ENCODE data around the gene UTP14C. TPM values are rescaled to one million over a fixed set of nuclear protein-coding genes. Genes with fewer than 3 reads are reported as not detected.

The UTP14C gene
- total RNA-seq, 1 donor from 2014 or later: 19.1 TPM

DNA sequence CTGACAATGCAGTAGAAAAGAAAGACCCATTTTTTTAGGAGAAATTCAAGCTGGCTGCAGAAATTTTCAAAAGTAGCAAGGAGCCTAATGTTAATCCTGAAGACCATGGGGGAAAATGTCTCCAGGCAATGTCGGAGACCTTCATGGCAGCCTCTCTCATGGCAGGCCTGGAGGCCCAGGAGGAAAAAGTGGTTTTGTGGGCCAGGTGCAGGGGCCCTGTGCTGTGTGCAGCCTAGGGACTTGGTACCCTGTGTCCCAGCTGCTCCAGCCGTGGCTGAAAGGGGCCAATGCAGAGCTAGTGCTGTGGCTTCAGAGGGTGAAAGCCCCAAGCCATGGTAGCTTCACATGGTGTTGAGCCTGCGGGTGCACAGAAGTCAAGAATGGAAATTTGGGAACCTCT, 8.2 kb upstream of the UTP14C start:
- Mint-ChIP-seq H3K4me3 (ENCODE audit: unreplicated experiment) (no peak overlapping the region), H3K4me1 (ENCODE audit: low read depth, unreplicated experiment) (peaks cover 3% of the 10 kb centered on the region), H3K36me3 (ENCODE audit: unreplicated experiment) (peaks cover 10% of the 10 kb centered on the region), H3K9me3 (ENCODE audit: unreplicated experiment) (peaks cover 6% of the 10 kb centered on the region), H3K27ac (ENCODE audit: unreplicated experiment) (no peak overlapping the region), H3K27me3 (ENCODE audit: unreplicated experiment) (peaks cover 5% of the 10 kb centered on the region)
- TF ChIP-seq, protein P1, sequence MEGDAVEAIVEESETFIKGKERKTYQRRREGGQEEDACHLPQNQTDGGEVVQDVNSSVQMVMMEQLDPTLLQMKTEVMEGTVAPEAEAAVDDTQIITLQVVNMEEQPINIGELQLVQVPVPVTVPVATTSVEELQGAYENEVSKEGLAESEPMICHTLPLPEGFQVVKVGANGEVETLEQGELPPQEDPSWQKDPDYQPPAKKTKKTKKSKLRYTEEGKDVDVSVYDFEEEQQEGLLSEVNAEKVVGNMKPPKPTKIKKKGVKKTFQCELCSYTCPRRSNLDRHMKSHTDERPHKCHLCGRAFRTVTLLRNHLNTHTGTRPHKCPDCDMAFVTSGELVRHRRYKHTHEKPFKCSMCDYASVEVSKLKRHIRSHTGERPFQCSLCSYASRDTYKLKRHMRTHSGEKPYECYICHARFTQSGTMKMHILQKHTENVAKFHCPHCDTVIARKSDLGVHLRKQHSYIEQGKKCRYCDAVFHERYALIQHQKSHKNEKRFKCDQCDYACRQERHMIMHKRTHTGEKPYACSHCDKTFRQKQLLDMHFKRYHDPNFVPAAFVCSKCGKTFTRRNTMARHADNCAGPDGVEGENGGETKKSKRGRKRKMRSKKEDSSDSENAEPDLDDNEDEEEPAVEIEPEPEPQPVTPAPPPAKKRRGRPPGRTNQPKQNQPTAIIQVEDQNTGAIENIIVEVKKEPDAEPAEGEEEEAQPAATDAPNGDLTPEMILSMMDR (IDR thresholded peaks at IDR 0.05; ENCODE audit: partially characterized antibody, unreplicated experiment): no peak
- no peak for DNase-seq

DNA sequence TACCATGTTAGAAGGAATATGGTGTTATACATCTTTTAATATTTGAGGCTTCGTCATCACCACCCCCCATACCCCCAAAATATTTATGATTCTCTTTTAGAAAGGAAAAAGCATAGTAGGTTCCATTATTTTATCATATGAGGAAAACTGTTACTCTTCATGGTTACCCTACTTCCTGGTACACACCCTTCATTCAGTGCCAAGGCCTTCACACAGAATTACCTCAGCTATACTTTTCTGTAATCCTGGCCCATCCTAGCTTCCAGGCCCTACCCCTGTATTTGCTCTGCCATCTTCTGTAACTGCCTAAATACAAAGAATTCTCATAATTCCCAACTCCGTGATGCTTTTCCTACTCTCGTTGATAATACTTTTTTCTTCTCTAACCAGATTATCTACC, 4.3 kb upstream of the UTP14C start:
- H3K4me1 Mint-ChIP-seq (ENCODE audit: low read depth, unreplicated experiment): no peaks in the 10 kb centered on the region
- no peak for DNase-seq
- H3K4me3 Mint-ChIP-seq (ENCODE audit: unreplicated experiment): no peak overlapping the region
- H3K9me3 Mint-ChIP-seq (ENCODE audit: unreplicated experiment): no peaks in the 10 kb centered on the region
- TF ChIP-seq, protein P1 (IDR thresholded peaks at IDR 0.05; ENCODE audit: partially characterized antibody, unreplicated experiment): no peak
- peaks cover 12% of the 10 kb centered on the region for H3K36me3 Mint-ChIP-seq (ENCODE audit: unreplicated experiment)
- no peaks in the 10 kb centered on the region for H3K27me3 Mint-ChIP-seq (ENCODE audit: unreplicated experiment)
- no peak overlapping the region for H3K27ac Mint-ChIP-seq (ENCODE audit: unreplicated experiment)

DNA sequence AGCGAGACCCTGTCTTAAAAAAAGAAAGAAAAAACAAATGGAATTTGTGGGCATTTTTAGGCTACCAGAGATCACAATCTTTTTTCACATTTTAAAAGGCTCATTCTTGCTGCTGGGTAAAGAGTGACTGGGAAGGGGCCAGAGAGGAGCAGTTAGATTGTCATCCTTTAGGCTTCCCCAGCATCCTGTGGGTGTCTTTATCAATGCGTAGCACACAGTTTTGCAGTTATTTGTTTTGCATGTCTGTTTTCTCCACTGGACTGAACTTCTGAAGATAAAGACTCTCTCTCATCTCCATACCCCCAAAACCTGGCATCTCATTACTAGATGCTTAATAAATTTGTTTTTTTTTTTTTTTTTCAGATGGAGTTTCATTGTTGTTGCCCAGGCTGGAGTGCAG, 2.1 kb upstream of the UTP14C start:
- no peak overlapping the region for H3K27ac Mint-ChIP-seq (ENCODE audit: unreplicated experiment)
- peaks cover 1% of the 10 kb centered on the region for H3K27me3 Mint-ChIP-seq (ENCODE audit: unreplicated experiment)
- H3K4me3 Mint-ChIP-seq (ENCODE audit: unreplicated experiment): no peak overlapping the region
- no peaks in the 10 kb centered on the region for H3K4me1 Mint-ChIP-seq (ENCODE audit: low read depth, unreplicated experiment)
- TF ChIP-seq, protein P1 (IDR thresholded peaks at IDR 0.05; ENCODE audit: partially characterized antibody, unreplicated experiment): no peak
- DNase-seq: no peak
- H3K36me3 Mint-ChIP-seq (ENCODE audit: unreplicated experiment): peaks cover 26% of the 10 kb centered on the region
- peaks cover 4% of the 10 kb centered on the region for H3K9me3 Mint-ChIP-seq (ENCODE audit: unreplicated experiment)

DNA sequence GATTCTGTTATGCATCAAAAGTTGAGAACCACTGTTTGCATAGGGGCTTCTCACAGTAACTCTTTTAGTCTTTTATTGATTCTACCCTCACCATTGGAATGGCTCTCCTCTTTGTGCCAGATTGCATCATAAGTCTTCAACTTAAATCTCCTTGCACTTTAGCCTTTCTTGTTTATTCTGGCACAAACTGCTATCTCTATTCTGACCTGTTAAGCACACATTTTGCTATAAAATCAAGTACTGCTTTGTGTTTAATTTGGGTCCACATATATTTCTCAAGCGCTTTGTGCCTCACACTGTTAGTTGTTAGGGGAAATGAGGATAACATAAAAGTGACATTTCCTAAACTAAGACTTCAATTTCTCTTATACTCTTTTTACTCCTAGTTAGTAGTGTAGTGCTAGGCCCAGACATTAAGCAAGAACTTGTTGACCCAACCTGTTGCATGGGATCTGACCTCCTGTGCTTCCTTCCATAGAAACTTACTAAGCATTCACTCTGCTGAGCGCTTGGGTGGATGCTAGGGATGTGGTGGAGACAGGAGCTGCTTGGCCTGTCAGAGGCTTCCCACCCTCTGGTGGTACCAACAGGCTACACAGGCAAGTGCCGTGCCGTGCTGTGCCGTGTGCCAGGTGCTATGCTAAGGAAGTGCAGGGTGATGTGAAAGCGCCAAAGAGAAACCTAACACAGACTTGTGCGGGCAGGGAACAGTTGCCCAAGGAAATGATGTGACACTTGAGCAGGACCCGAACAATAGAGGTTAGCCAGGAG, 1.2 kb downstream of the UTP14C start:
- H3K4me3 Mint-ChIP-seq (ENCODE audit: unreplicated experiment): no peak overlapping the region
- H3K27me3 Mint-ChIP-seq (ENCODE audit: unreplicated experiment): peaks cover 3% of the 10 kb centered on the region
- H3K36me3 Mint-ChIP-seq (ENCODE audit: unreplicated experiment): peaks cover 55% of the 10 kb centered on the region
- no peaks in the 10 kb centered on the region for H3K4me1 Mint-ChIP-seq (ENCODE audit: low read depth, unreplicated experiment)
- DNase-seq: no peak
- TF ChIP-seq, protein P1 (IDR thresholded peaks at IDR 0.05; ENCODE audit: partially characterized antibody, unreplicated experiment): no peak
- H3K9me3 Mint-ChIP-seq (ENCODE audit: unreplicated experiment): peaks cover 18% of the 10 kb centered on the region
- H3K27ac Mint-ChIP-seq (ENCODE audit: unreplicated experiment): no peak overlapping the region

DNA sequence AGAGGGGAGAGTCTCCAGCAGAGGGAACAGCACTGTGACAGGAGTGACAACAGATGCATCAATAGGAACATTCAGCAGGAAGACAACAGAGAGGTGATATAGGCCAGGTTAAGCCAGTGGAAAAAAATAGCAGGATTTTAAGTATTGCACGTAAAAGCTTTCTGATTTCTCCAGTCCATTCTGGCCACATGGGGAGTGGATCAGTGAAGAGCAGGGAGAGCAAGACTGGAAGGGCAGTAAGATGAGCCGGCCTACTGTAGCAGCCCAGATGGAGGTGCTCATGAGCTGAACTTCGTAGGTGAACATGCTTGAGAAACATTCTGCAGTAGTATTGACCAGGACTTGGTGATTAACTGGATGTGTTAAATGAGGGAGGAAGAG, 1.7 kb downstream of the UTP14C start:
- peaks cover 18% of the 10 kb centered on the region for H3K9me3 Mint-ChIP-seq (ENCODE audit: unreplicated experiment)
- H3K4me1 Mint-ChIP-seq (ENCODE audit: low read depth, unreplicated experiment): no peaks in the 10 kb centered on the region
- peaks cover 3% of the 10 kb centered on the region for H3K27me3 Mint-ChIP-seq (ENCODE audit: unreplicated experiment)
- no peak overlapping the region for H3K4me3 Mint-ChIP-seq (ENCODE audit: unreplicated experiment)
- DNase-seq: no peak
- TF ChIP-seq, protein P1 (IDR thresholded peaks at IDR 0.05; ENCODE audit: partially characterized antibody, unreplicated experiment): no peak
- no peak overlapping the region for H3K27ac Mint-ChIP-seq (ENCODE audit: unreplicated experiment)
- peaks cover 55% of the 10 kb centered on the region for H3K36me3 Mint-ChIP-seq (ENCODE audit: unreplicated experiment)

Data from glutamatergic neuron (in vitro differentiated cells).